ENCODE measurements around the gene RBM20. TPM values are rescaled to one million over a fixed set of nuclear protein-coding genes. Genes with fewer than 3 reads are reported as not detected.

Gene RBM20
- total and polyA plus RNA-seq, 10 of the 15 experiments (the other 5 are each of a cell fraction or from before 2014, with no cell fraction given), result 0.04 to 0.26 (median 0.15) TPM

GRCh38 chr10:110775020-110775375 is 130.9 kb downstream of the RBM20 start:
- intact Hi-C loops (cut with micrococcal nuclease; ENCODE audit: unreplicated experiment) (loop anchor here (2.0 kb wide), 1 partner anchor 68 kb away; no protein-coding TSS in a partner anchor), in situ Hi-C loops (cut with MboI) (no loop called here)
- Histone ChIP-seq H3K36me3 (ENCODE audit: control insufficient read depth in 2 of 2, insufficient read depth in 2 of 2, low read length in 1 of 2) (no peaks in the 10 kb centered on the region), H3K27ac (ENCODE audit: control insufficient read depth, insufficient read depth) (peak overlapping the region; percentile 69; the same call in 1 of the 2 replicates), H3K4me1 (ENCODE audit: control insufficient read depth, insufficient read depth, low read length) (peaks cover 22% of the 10 kb centered on the region), H3K4me2 (ENCODE audit: control insufficient read depth, insufficient read depth) (0 out of 2 replicates have a peak overlapping the region, but pooled peaks have one; percentile 6), H3K9ac (ENCODE audit: control insufficient read depth, insufficient read depth, low read length) (no peak overlapping the region), H4K20me1 (ENCODE audit: control insufficient read depth, insufficient read depth) (no peaks in the 10 kb centered on the region), H3K9me3 (replicated peaks; ENCODE audit: control insufficient read depth, insufficient read depth, low read length) (no peaks in the 10 kb centered on the region), H3K79me2 (ENCODE audit: control insufficient read depth, insufficient read depth, low read length) (no peaks in the 10 kb centered on the region), H3K4me3 (no peak overlapping the region), H3K27me3 (replicated peaks in 1 of 2; ENCODE audit: control insufficient read depth in 2 of 2, insufficient read depth in 2 of 2, low read length in 1 of 2) (no peaks in the 10 kb centered on the region), H2AFZ (ENCODE audit: control insufficient read depth, low read depth, low read length) (no peak overlapping the region)
- no peak for TF ChIP-seq RB1 (IDR thresholded peaks at IDR 0.05; ENCODE audit: borderline replicate concordance)
- TF ChIP-seq SIN3A (IDR thresholded peaks at IDR 0.05; ENCODE audit: low read depth, low read length), result no peak
- no peak for TF ChIP-seq EP300 (IDR thresholded peaks at IDR 0.05; ENCODE audit: borderline replicate concordance in 1 of 2, control insufficient read depth in 1 of 2, low read depth in 2 of 2, low read length in 2 of 2)
- no peak for TF ChIP-seq PML (IDR thresholded peaks at IDR 0.05; ENCODE audit: low read length)
- no peak for TF ChIP-seq SUZ12 (IDR thresholded peaks at IDR 0.05; ENCODE audit: unreplicated experiment)
- no peak for TF ChIP-seq SPI1 (IDR thresholded peaks at IDR 0.05; ENCODE audit: borderline replicate concordance, insufficient read depth, low read depth, low read length)
- no peak for TF ChIP-seq CBX3 (IDR thresholded peaks at IDR 0.05; ENCODE audit: borderline replicate concordance, low read depth)
- TF ChIP-seq ZBTB40 (IDR thresholded peaks at IDR 0.05; ENCODE audit: borderline replicate concordance), result no peak
- TF ChIP-seq MEF2A (IDR thresholded peaks at IDR 0.05; ENCODE audit: insufficient read depth, low read depth, low read length), result no peak
- 97% methylated on average over 4 of the region's 4 CpGs for WGBS (ENCODE audit: insufficient coverage, insufficient replicate concordance, low lambda C conversion rate, missing lambda C conversion rate)
- BruUV-seq (replicated peaks), result no TSS peak
- ChIA-PET SMC1A (ENCODE audit: uncharacterized antibody, unreplicated experiment) (interaction anchor here (1.0 to 12.9 kb wide), 18 partner anchors 16 to 218 kb away, joined by 3 to 327 read pairs (median 6); partner anchors contain the start of genes BBIP1 and SHOC2), POLR2A (interaction anchor here (0.7 to 3.6 kb wide), 10 partner anchors 17 to 160 kb away, joined by 3 to 46 read pairs (median 8); partner anchors contain the start of gene BBIP1), RAD21 (ENCODE audit: unreplicated experiment) (interaction anchor here (0.7 to 8.0 kb wide), 21 partner anchors 9 to 165 kb away, joined by 3 to 135 read pairs (median 9); partner anchors contain the start of genes BBIP1, PDCD4 and SHOC2), CTCF (interaction anchor here (0.6 to 9.8 kb wide), 12 partner anchors 11 to 259 kb away, joined by 3 to 72 read pairs (median 4); no protein-coding TSS in a partner anchor)
- DNase-seq (ENCODE audit: low read depth, low spot score), result no peak
- no peak for ATAC-seq
- no peak for FAIRE-seq

Measured in GM12878 (cell line).